ENCODE results near the gene MATCAP1.
A peak's percentile ranks its signal among the peaks of the same experiment; 100 is the strongest.

MATCAP1 gene

DNA sequence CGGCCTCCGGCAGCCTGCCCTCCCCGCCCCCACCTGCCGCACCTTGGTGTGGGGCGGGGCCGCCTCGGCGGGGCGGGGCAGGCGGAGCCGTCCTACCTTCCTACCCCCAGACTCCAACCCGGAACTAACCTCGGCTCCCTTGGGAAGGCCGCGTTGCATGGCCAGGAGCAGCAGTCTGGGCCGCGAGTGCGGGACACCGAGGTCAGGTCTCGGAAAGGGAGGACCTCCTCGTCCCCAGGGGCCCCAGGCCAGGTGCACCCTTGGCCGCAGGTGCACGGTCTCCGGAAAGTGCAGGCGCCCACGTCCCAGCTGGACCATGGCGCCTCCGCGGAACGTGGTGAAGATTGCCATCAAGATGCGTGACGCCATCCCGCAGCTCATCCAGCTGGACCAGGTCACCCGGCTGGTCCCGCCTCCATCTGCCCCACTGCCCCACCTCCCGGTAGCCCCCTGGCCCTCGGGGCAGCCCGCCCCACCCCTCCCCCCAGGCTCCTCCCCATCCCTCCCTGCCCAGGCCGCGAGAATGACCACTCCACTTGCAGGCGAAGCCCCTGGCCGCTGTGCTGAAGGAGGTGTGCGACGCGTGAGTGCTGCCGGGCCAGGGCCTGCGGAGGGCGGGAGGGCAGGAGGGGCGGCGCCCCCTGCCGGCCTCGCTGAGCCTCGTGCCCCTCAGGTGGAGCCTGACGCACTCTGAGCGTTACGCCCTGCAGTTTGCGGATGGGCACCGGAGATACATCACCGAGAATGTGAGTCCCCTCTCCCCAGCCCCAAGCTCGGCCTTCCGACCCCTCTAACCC is 15.4 kb upstream of the MATCAP1 start, which contains the start of gene ELMO3:
Gene ELMO3, plus strand, starts transcription at position 121 of the 797 bp plus-strand sequence. Its CDS starts 196 bp downstream, at position 317.
- DNase-seq (ENCODE audit: low spot score in 2 of 2) (no peak), ATAC-seq (no peak)
- Mint-ChIP-seq H3K9me3 (no peaks in the 10 kb centered on the region), H3K4me1 (peaks cover 26% of the 10 kb centered on the region), H3K4me3 (no peak within 1 kb of the TSS), H3K36me3 (peaks cover 87% of the 10 kb centered on the region), H3K27ac (peak within 1 kb of the TSS; percentile 86)

- H3K9me3 Mint-ChIP-seq: no peaks in the 10 kb centered on the region
- no peak overlapping the region for H3K4me3 Mint-ChIP-seq
- ATAC-seq: peak; percentile 58
- peaks cover 93% of the 10 kb centered on the region for H3K36me3 Mint-ChIP-seq
- peak overlapping the region; percentile 86 for H3K27ac Mint-ChIP-seq
- peaks cover 35% of the 10 kb centered on the region for H3K4me1 Mint-ChIP-seq
- DNase-seq (ENCODE audit: low spot score in 2 of 2): no peak
These were observed 14.5 kb upstream of the MATCAP1 start for GRCh38 chr16:67198238-67198734.

GRCh38 chr16:67197704-67198103 is 13.9 kb upstream of the MATCAP1 start:
- H3K4me1 Mint-ChIP-seq: peaks cover 41% of the 10 kb centered on the region
- ATAC-seq: no peak
- peaks cover 94% of the 10 kb centered on the region for H3K36me3 Mint-ChIP-seq
- H3K9me3 Mint-ChIP-seq: no peaks in the 10 kb centered on the region
- no peak for DNase-seq (ENCODE audit: low spot score in 2 of 2)
- peak overlapping the region; percentile 86 for H3K27ac Mint-ChIP-seq
- no peak overlapping the region for H3K4me3 Mint-ChIP-seq

- H3K4me1 Mint-ChIP-seq: peaks cover 43% of the 10 kb centered on the region
- DNase-seq (ENCODE audit: low spot score in 2 of 2) (no peak), ATAC-seq (no peak)
- peak overlapping the region; percentile 86 for H3K27ac Mint-ChIP-seq
- no peaks in the 10 kb centered on the region for H3K9me3 Mint-ChIP-seq
- peaks cover 85% of the 10 kb centered on the region for H3K36me3 Mint-ChIP-seq
- H3K4me3 Mint-ChIP-seq: no peak overlapping the region
These were observed 13.1 kb upstream of the MATCAP1 start for GRCh38 chr16:67196881-67197280.

DNA sequence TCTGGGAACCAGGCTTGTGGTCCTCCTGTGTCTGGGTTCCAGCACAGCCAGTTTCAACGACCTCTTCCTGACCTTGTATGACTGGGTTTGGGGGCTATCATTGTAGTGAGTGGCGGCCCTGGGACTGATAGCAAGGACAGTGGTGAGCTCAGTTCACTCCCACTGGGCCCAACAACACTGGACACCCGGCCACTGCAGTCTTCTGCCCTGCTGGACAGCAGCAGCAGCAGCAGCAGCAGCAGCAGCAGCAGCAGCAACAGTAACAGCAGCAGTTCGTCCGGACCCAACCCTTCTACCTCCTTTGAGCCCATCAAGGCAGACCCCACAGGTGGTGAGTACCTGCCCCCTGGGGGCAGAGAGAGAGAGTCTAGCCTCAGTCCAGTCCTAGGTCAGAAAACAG is 11.9 kb upstream of the MATCAP1 start:
- no peak for DNase-seq (ENCODE audit: low spot score in 2 of 2)
- H3K9me3 Mint-ChIP-seq: no peaks in the 10 kb centered on the region
- peak overlapping the region; percentile 86 for H3K27ac Mint-ChIP-seq
- ATAC-seq: no peak
- no peak overlapping the region for H3K4me3 Mint-ChIP-seq
- H3K4me1 Mint-ChIP-seq: peaks cover 51% of the 10 kb centered on the region
- peaks cover 73% of the 10 kb centered on the region for H3K36me3 Mint-ChIP-seq

DNA sequence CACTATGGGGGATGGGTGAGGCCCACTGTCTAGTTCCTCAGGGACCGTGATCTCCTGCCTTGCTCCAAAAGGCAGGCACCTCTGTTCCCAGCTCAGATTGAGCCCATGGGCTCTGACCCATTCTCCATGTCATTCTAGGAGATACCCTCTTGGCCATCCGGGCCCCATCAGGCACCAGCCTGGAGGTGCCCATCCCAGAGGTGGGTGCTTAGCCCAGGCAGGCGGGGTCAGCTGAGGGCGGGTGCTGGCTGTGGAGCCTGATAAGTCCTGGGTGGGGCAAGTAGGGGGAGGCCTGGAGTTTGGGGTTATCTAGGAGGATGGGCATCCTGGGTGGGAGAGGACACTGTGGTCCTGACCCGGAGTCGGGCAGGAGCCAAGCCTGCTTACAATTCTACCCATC is 10.5 kb upstream of the MATCAP1 start:
- ATAC-seq: no peak

GRCh38 chr16:67193536-67193935 is 9.8 kb upstream of the MATCAP1 start:
- Mint-ChIP-seq H3K4me3 (peak overlapping the region; percentile 88), H3K27ac (peak overlapping the region; percentile 86), H3K36me3 (peaks cover 58% of the 10 kb centered on the region), H3K9me3 (no peaks in the 10 kb centered on the region), H3K4me1 (peaks cover 51% of the 10 kb centered on the region)
- DNase-seq (ENCODE audit: low spot score in 2 of 2) (no peak), ATAC-seq (no peak)

More for the DNA sequence above, 10.5 kb upstream of the MATCAP1 start:
- peak overlapping the region; percentile 88 for H3K4me3 Mint-ChIP-seq
- DNase-seq (ENCODE audit: low spot score in 2 of 2): no peak
- peaks cover 59% of the 10 kb centered on the region for H3K36me3 Mint-ChIP-seq
- no peaks in the 10 kb centered on the region for H3K9me3 Mint-ChIP-seq
- H3K27ac Mint-ChIP-seq: peak overlapping the region; percentile 86
- H3K4me1 Mint-ChIP-seq: peaks cover 51% of the 10 kb centered on the region

DNA sequence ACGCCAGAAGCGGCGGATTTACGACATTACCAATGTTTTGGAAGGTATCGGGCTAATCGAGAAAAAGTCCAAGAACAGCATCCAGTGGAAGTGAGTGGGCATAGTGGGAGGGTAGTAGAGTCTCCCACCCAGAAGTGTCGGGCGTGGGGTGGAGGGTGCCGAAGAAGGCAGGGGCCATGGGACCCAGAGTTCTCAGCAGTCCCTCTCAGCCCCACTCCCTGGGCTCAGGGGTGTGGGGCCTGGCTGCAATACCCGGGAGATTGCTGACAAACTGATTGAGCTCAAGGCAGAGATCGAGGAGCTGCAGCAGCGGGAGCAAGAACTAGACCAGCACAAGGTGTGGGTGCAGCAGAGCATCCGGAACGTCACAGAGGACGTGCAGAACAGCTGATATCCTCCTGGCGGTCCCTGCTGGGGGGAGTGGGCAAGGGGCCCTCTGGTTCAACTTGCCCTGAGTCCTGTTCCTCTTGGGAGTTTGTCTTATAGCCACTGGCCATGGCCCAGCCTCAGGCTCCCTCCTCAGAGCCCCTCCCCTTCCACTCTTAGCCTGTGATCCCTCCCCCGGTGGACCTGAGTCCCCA is 9.1 kb upstream of the MATCAP1 start:
- Mint-ChIP-seq H3K36me3 (peaks cover 51% of the 10 kb centered on the region), H3K4me3 (peak overlapping the region; percentile 88), H3K4me1 (peaks cover 51% of the 10 kb centered on the region), H3K9me3 (no peaks in the 10 kb centered on the region), H3K27ac (peak overlapping the region; percentile 86)
- DNase-seq (ENCODE audit: low spot score in 2 of 2) (no peak), ATAC-seq (peak; percentile 6)

- DNase-seq (ENCODE audit: low spot score in 2 of 2): peak; percentile 85 to 93
- H3K4me1 Mint-ChIP-seq: peaks cover 51% of the 10 kb centered on the region
- peak within 1 kb of the TSS; percentile 86 for H3K27ac Mint-ChIP-seq
- peak; percentile 98 for ATAC-seq
- no peaks in the 10 kb centered on the region for H3K9me3 Mint-ChIP-seq
- peak within 1 kb of the TSS; percentile 88 for H3K4me3 Mint-ChIP-seq
- H3K36me3 Mint-ChIP-seq: peaks cover 44% of the 10 kb centered on the region
These were observed 8.4 kb upstream of the MATCAP1 start, which contains the start of gene E2F4 for GRCh38 chr16:67191995-67192681. Gene E2F4, plus strand, starts transcription at chr16:67192155. Its CDS starts 73 bp downstream, at chr16:67192228.

GRCh38 chr16:67191411-67191994 is 7.7 kb upstream of the MATCAP1 start:
- H3K36me3 Mint-ChIP-seq: peaks cover 37% of the 10 kb centered on the region
- DNase-seq (ENCODE audit: low spot score in 2 of 2): no peak
- H3K4me3 Mint-ChIP-seq: peak overlapping the region; percentile 88
- ATAC-seq: no peak
- peaks cover 45% of the 10 kb centered on the region for H3K4me1 Mint-ChIP-seq
- H3K9me3 Mint-ChIP-seq: no peaks in the 10 kb centered on the region
- peak overlapping the region; percentile 86 for H3K27ac Mint-ChIP-seq

GRCh38 chr16:67190448-67191399 is 7.0 kb upstream of the MATCAP1 start:
- no peak for ATAC-seq
- H3K27ac Mint-ChIP-seq: peak overlapping the region; percentile 86
- peaks cover 38% of the 10 kb centered on the region for H3K4me1 Mint-ChIP-seq
- H3K9me3 Mint-ChIP-seq: no peaks in the 10 kb centered on the region
- H3K36me3 Mint-ChIP-seq: peaks cover 29% of the 10 kb centered on the region
- peak overlapping the region; percentile 88 for H3K4me3 Mint-ChIP-seq
- no peak for DNase-seq (ENCODE audit: low spot score in 2 of 2)

DNA sequence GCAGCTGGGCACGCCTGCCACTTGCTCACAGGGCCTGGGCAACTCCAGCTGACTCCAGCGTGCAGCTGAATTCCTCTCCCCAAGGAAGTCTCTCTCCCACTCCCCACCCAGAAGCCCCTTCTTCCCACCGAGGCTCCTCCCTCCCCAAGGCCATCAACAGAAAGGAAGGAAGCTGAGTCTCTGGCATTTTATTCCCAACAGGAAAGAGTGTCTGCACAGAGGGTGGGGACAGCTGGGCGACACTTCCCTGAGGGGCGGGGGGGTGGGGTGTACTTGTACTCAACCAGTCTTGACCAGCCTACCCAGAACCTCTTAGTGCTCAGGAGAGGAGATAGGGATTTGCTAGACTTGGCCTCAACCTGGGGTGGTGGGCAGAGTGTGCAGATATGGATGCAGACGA is 6.3 kb upstream of the MATCAP1 start, which contains the start of gene EXOC3L1:
Gene EXOC3L1, minus strand, starts transcription at position 96 of the 400 bp plus-strand sequence. CDS start 460 bp downstream, outside the sequence.
- H3K4me3 Mint-ChIP-seq: peak within 1 kb of the TSS; percentile 88
- no peak for DNase-seq (ENCODE audit: low spot score in 2 of 2)
- peaks cover 40% of the 10 kb centered on the region for H3K4me1 Mint-ChIP-seq

DNA sequence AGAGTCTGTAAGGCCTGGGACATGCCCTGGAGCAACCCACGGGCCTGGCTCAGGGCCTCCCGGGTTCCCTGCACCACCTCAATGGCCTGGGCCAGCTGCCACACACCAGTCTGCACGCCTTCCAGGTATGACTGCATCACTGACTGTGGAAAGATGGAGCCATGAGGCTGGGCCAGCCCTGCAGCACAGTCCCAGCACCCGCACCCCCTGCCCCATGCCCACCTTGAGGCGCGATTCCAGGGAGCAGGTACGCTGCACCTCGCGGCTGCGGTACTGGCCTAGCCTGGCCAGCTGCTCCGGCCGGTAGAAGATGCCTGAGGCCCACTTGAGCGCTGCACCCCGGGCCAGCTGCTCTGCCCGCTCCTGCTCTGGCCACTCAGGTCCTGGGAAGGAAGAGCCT is 5.0 kb upstream of the MATCAP1 start:
- DNase-seq (ENCODE audit: low spot score in 2 of 2) (no peak), ATAC-seq (no peak)
- peaks cover 17% of the 10 kb centered on the region for H3K36me3 Mint-ChIP-seq
- H3K9me3 Mint-ChIP-seq: no peaks in the 10 kb centered on the region
- H3K4me3 Mint-ChIP-seq: no peak overlapping the region
- H3K27ac Mint-ChIP-seq: no peak overlapping the region
- H3K4me1 Mint-ChIP-seq: peaks cover 37% of the 10 kb centered on the region

More for the DNA sequence above, 6.3 kb upstream of the MATCAP1 start, which contains the start of gene EXOC3L1:
- ATAC-seq: no peak
- peaks cover 27% of the 10 kb centered on the region for H3K36me3 Mint-ChIP-seq
- peak within 1 kb of the TSS; percentile 86 for H3K27ac Mint-ChIP-seq
- H3K9me3 Mint-ChIP-seq: no peaks in the 10 kb centered on the region

DNA sequence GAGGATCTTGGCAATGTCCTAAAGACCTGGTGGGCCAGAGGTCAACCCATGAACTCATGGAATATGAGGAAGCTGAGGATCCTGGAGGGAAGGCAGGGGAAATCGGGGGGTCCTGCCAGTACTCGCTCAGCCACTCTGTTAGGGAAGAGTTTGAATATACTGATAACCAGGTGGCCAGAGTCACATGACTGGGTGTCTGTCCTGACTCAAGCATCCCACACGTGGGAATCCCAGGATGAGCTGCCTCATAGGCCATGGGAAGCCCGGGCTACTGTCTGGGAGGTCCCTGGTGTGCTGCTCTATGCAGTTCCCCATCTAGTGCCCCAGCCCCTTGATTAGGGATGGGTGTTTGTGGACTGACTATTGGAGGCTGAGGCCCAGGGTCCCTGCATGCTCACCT is 4.6 kb upstream of the MATCAP1 start:
- Mint-ChIP-seq H3K4me3 (no peak overlapping the region), H3K4me1 (peaks cover 32% of the 10 kb centered on the region), H3K36me3 (peaks cover 12% of the 10 kb centered on the region), H3K9me3 (no peaks in the 10 kb centered on the region), H3K27ac (no peak overlapping the region)
- DNase-seq (ENCODE audit: low spot score in 2 of 2): no peak
- no peak for ATAC-seq

Data from stimulated activated effector memory CD8-positive, alpha-beta T cell treated with anti-CD3 and anti-CD28 coated beads, Interleukin-12 subunit alpha, Interleukin-12 subunit beta, amount 100 ng/mL, for 72 hours (primary cell).